Measurements from ENCODE around the gene PIK3C2B.

GRCh38 chr1:204455831-204456145, 38.8 kb downstream of the PIK3C2B start:
- TF ChIP-seq GABPA (IDR thresholded peaks at IDR 0.05 in 1 of 2, conservative IDR thresholded peaks at IDR 0.05 in 1 of 2) = no peak
- no peak for TF ChIP-seq CTCF (IDR thresholded peaks at IDR 0.05; ENCODE audit: low read depth, low read length, missing input control)
- no peak for TF ChIP-seq YY1 (IDR thresholded peaks at IDR 0.05)
- TF ChIP-seq TAF1 (conservative IDR thresholded peaks at IDR 0.05) = no peak
